Activated CD8-positive, alpha-beta memory T cell treated with anti-CD3 and anti-CD28 coated beads, Interleukin-2, amount 50 U/mL, for 48 hours (primary cell): ENCODE data around the gene RER1.

Source experiments
- DNase-seq: peaks from one replicate; pipeline ENCODE4 v3.0.0-alpha.2; 2020

The RER1 gene

GRCh38 chr1:2408859-2409276 is 17.2 kb downstream of the RER1 start:
- DNase-seq = no peak

- no peak for DNase-seq
Observed at GRCh38 chr1:2409745-2410144, 18.1 kb downstream of the RER1 start.

- DNase-seq = no peak
Observed at GRCh38 chr1:2411801-2412394, 20.3 kb downstream of the RER1 start.

- peak; percentile 99 for DNase-seq
Observed at GRCh38 chr1:2412395-2412772, 20.7 kb downstream of the RER1 start, which contains the start of gene PEX10. PEX10 (minus strand) TSS chr1:2412564; CDS start chr1:2412502, 62 bp downstream.

- DNase-seq = peak; percentile 68
Observed at GRCh38 chr1:2412773-2413494, 21.3 kb downstream of the RER1 start.

GRCh38 chr1:2413495-2414296 is 22.1 kb downstream of the RER1 start:
- peak; percentile 73 for DNase-seq

- DNase-seq = peak; percentile 88
Observed at GRCh38 chr1:2414297-2414958, 22.8 kb downstream of the RER1 start.

- DNase-seq = no peak
Observed at GRCh38 chr1:2415337-2415736, 23.7 kb downstream of the RER1 start.

- peak; percentile 73 for DNase-seq
Observed at GRCh38 chr1:2415801-2416208, 24.2 kb downstream of the RER1 start.

GRCh38 chr1:2416403-2416802 is 24.8 kb downstream of the RER1 start:
- DNase-seq = no peak

- no peak for DNase-seq
Observed at GRCh38 chr1:2417083-2417832, 25.6 kb downstream of the RER1 start.

GRCh38 chr1:2417833-2418225 is 26.2 kb downstream of the RER1 start:
- no peak for DNase-seq

GRCh38 chr1:2418791-2419320 is 27.2 kb downstream of the RER1 start:
- DNase-seq = no peak

- DNase-seq = no peak
Observed at GRCh38 chr1:2419416-2419815, 27.8 kb downstream of the RER1 start.

- DNase-seq = no peak
Observed at GRCh38 chr1:2422523-2422922, 30.9 kb downstream of the RER1 start.

- DNase-seq = no peak
Observed at GRCh38 chr1:2425892-2426291, 34.3 kb downstream of the RER1 start.

- no peak for DNase-seq
Observed at GRCh38 chr1:2426540-2426939, 34.9 kb downstream of the RER1 start.

- DNase-seq = no peak
Observed at GRCh38 chr1:2427051-2427450, 35.4 kb downstream of the RER1 start.

GRCh38 chr1:2427976-2428375 is 36.3 kb downstream of the RER1 start:
- DNase-seq = no peak

GRCh38 chr1:2428490-2428889 is 36.8 kb downstream of the RER1 start:
- DNase-seq = no peak

- DNase-seq = no peak
Observed at GRCh38 chr1:2429780-2430591, 38.3 kb downstream of the RER1 start.
